SK-N-MC (cell line): Measurements from ENCODE around the gene CWC27.

Source experiments
- DNase-seq: peaks from one replicate; pipeline ENCODE4 v3.0.0-alpha.2; 2011; ENCODE audit warnings: low read depth, low spot score
- H3K27ac ChIP-seq: fragments of 200-600 bp; sonication (generic); 2 replicates; pipeline ENCODE4 v1.5.1; 2016; ENCODE audit warnings: mixed run types
- H3K36me3 ChIP-seq: fragments of 200-600 bp; sonication (generic); 2 replicates; pipeline ENCODE4 v1.6.1; 2017; ENCODE audit warnings: antibody characterized with exemption, low read length, mixed read lengths; ENCODE audit not compliant: insufficient read depth
- H3K4me3 ChIP-seq: fragments of 200-600 bp; sonication (generic); 2 replicates; pipeline ENCODE4 v1.5.1; 2016
- H3K9ac ChIP-seq: fragments of 200-600 bp; sonication (generic); 2 replicates; pipeline ENCODE4 v1.8.0; 2017; ENCODE audit warnings: mixed run types, mixed read lengths; ENCODE audit not compliant: insufficient read length
- H3K9me3 ChIP-seq: fragments of 200-600 bp; sonication (generic); 2 replicates; pipeline ENCODE4 v1.6.1; 2017; ENCODE audit warnings: low read depth, mild to moderate bottlenecking, antibody characterized with exemption, low read length, moderate library complexity, mixed read lengths
- EZH2 ChIP-seq: fragments of 200-600 bp; sonication (generic); IDR thresholded peaks from one replicate; pipeline ENCODE4 v1.6.1; 2017; ENCODE audit warnings: antibody characterized with exemption
- FOXP2 ChIP-seq: optimal IDR thresholded peaks from 2 replicates; pipeline ENCODE3; 2011; ENCODE audit warnings: mild to moderate bottlenecking, moderate library complexity; ENCODE audit not compliant: insufficient read depth; ENCODE audit errors: extremely low read length, control extremely low read depth
- POLR2AphosphoS5 ChIP-seq: IDR thresholded peaks from 2 replicates; pipeline ENCODE4 v1.6.1; 2012; ENCODE audit warnings: mild to moderate bottlenecking, low read depth, low read length, borderline replicate concordance

CWC27 gene

GRCh38 chr5:65012301-65012892 lies 243.7 kb downstream of the CWC27 start:
- no peak for DNase-seq
- H3K4me3 ChIP-seq, result no peak overlapping the region
- H3K9ac ChIP-seq, result no peak overlapping the region
- H3K27ac ChIP-seq, result no peak overlapping the region
- no peak for TF ChIP-seq POLR2AphosphoS5
- TF ChIP-seq EZH2, result no peak
- no peak for TF ChIP-seq FOXP2
- H3K36me3 ChIP-seq, result no peaks in the 10 kb centered on the region
- no peaks in the 10 kb centered on the region for H3K9me3 ChIP-seq

GRCh38 chr5:65013166-65013565 lies 244.4 kb downstream of the CWC27 start:
- no peak overlapping the region for H3K9ac ChIP-seq
- no peaks in the 10 kb centered on the region for H3K36me3 ChIP-seq
- H3K9me3 ChIP-seq, result no peaks in the 10 kb centered on the region
- TF ChIP-seq FOXP2, result no peak
- TF ChIP-seq POLR2AphosphoS5, result no peak
- TF ChIP-seq EZH2, result no peak
- H3K27ac ChIP-seq, result no peak overlapping the region
- no peak overlapping the region for H3K4me3 ChIP-seq
- no peak for DNase-seq

GRCh38 chr5:65014769-65015168 lies 246.0 kb downstream of the CWC27 start:
- Histone ChIP-seq H3K27ac (no peak overlapping the region), H3K9ac (no peak overlapping the region), H3K9me3 (no peaks in the 10 kb centered on the region), H3K36me3 (no peaks in the 10 kb centered on the region), H3K4me3 (no peak overlapping the region)
- DNase-seq, result no peak
- no peak for TF ChIP-seq EZH2
- TF ChIP-seq POLR2AphosphoS5, result no peak
- no peak for TF ChIP-seq FOXP2

- H3K9ac ChIP-seq, result no peak overlapping the region
Measured at GRCh38 chr5:65015767-65016166, 247.0 kb downstream of the CWC27 start.

GRCh38 chr5:65017636-65018035 lies 248.9 kb downstream of the CWC27 start:
- TF ChIP-seq POLR2AphosphoS5, result no peak
- TF ChIP-seq EZH2, result no peak
- TF ChIP-seq FOXP2, result no peak
- Histone ChIP-seq H3K9ac (no peak overlapping the region), H3K4me3 (no peak overlapping the region), H3K36me3 (no peaks in the 10 kb centered on the region), H3K9me3 (no peaks in the 10 kb centered on the region), H3K27ac (no peak overlapping the region)
- no peak for DNase-seq

More at GRCh38 chr5:65015767-65016166, 247.0 kb downstream of the CWC27 start:
- Histone ChIP-seq H3K27ac (no peak overlapping the region), H3K9me3 (no peaks in the 10 kb centered on the region), H3K36me3 (no peaks in the 10 kb centered on the region), H3K4me3 (no peak overlapping the region)
- DNase-seq, result no peak
- no peak for TF ChIP-seq POLR2AphosphoS5
- no peak for TF ChIP-seq EZH2
- no peak for TF ChIP-seq FOXP2

GRCh38 chr5:65018763-65019162 lies 250.0 kb downstream of the CWC27 start:
- Histone ChIP-seq H3K36me3 (no peaks in the 10 kb centered on the region), H3K27ac (no peak overlapping the region), H3K4me3 (no peak overlapping the region), H3K9me3 (no peaks in the 10 kb centered on the region), H3K9ac (no peak overlapping the region)
- DNase-seq, result no peak
- TF ChIP-seq EZH2, result no peak
- no peak for TF ChIP-seq FOXP2
- no peak for TF ChIP-seq POLR2AphosphoS5

GRCh38 chr5:65020492-65020891 lies 251.8 kb downstream of the CWC27 start:
- Histone ChIP-seq H3K4me3 (no peak overlapping the region), H3K36me3 (no peaks in the 10 kb centered on the region), H3K9ac (no peak overlapping the region), H3K27ac (no peak overlapping the region), H3K9me3 (no peaks in the 10 kb centered on the region)
- no peak for DNase-seq
- no peak for TF ChIP-seq POLR2AphosphoS5
- TF ChIP-seq FOXP2, result no peak
- no peak for TF ChIP-seq EZH2

GRCh38 chr5:65021527-65022226 lies 252.9 kb downstream of the CWC27 start:
- no peaks in the 10 kb centered on the region for H3K36me3 ChIP-seq
- TF ChIP-seq FOXP2 (no peak), EZH2 (no peak), POLR2AphosphoS5 (no peak)
- H3K9me3 ChIP-seq, result no peaks in the 10 kb centered on the region
- H3K9ac ChIP-seq, result no peak overlapping the region
- H3K27ac ChIP-seq, result no peak overlapping the region
- no peak overlapping the region for H3K4me3 ChIP-seq
- DNase-seq, result no peak

GRCh38 chr5:65022932-65023331 lies 254.2 kb downstream of the CWC27 start:
- H3K27ac ChIP-seq, result no peak overlapping the region
- no peaks in the 10 kb centered on the region for H3K36me3 ChIP-seq
- no peak overlapping the region for H3K9ac ChIP-seq
- H3K4me3 ChIP-seq, result no peak overlapping the region
- H3K9me3 ChIP-seq, result no peaks in the 10 kb centered on the region
- DNase-seq, result no peak
- TF ChIP-seq EZH2 (no peak), POLR2AphosphoS5 (no peak)
